NB4 (cell line): ENCODE results near the gene GFRA3.

ENCODE experiments used
- DNase-seq: peaks from one replicate; pipeline ENCODE4 v3.0.0; 2010; ENCODE audit warnings: low read depth
- H3K4me3 ChIP-seq: one replicate; pipeline ENCODE4 v1.5.1; 2011; ENCODE audit warnings: mild to moderate bottlenecking, low read depth, low read length, moderate library complexity
- CTCF ChIP-seq: IDR thresholded peaks from one replicate; pipeline ENCODE4 v1.5.1; 2012; ENCODE audit warnings: low read depth, low read length
- MAX ChIP-seq: IDR thresholded peaks from 2 replicates; pipeline ENCODE4 v1.6.1; 2011; ENCODE audit warnings: low read depth, low read length
- MYC ChIP-seq: IDR thresholded peaks from 2 replicates; pipeline ENCODE4 v1.6.1; 2011; ENCODE audit warnings: low read depth, low read length
- POLR2A ChIP-seq: IDR thresholded peaks from 2 replicates; pipeline ENCODE4 v1.6.1; 2011; ENCODE audit warnings: mild to moderate bottlenecking; ENCODE audit not compliant: insufficient read length; ENCODE audit errors: extremely low read depth

The GFRA3 gene

GRCh38 chr5:138246334-138246733 lies 28.1 kb downstream of the GFRA3 start:
- no peak for TF ChIP-seq MYC
- TF ChIP-seq CTCF = no peak
- TF ChIP-seq POLR2A = no peak
- TF ChIP-seq MAX = no peak
- DNase-seq = no peak
- no peak overlapping the region for H3K4me3 ChIP-seq

GRCh38 chr5:138245717-138246116 lies 28.7 kb downstream of the GFRA3 start:
- no peak for DNase-seq
- H3K4me3 ChIP-seq = no peak overlapping the region
- no peak for TF ChIP-seq CTCF
- TF ChIP-seq POLR2A = no peak
- TF ChIP-seq MAX = no peak
- no peak for TF ChIP-seq MYC

GRCh38 chr5:138243794-138244193 lies 30.6 kb downstream of the GFRA3 start:
- TF ChIP-seq CTCF (no peak), MYC (no peak), MAX (no peak), POLR2A (no peak)
- peak; percentile 40 for DNase-seq
- no peak overlapping the region for H3K4me3 ChIP-seq

- peak overlapping the region; percentile 44 for H3K4me3 ChIP-seq
- DNase-seq = peak; percentile 78
- TF ChIP-seq MAX (peak; percentile 14; the same call in 1 of the 2 replicates), MYC (peak; percentile 41; the same call in 1 of the 2 replicates), CTCF (no peak), POLR2A (peak; percentile 53)
Measured at GRCh38 chr5:138241688-138242571, 32.5 kb downstream of the GFRA3 start.

- no peak for TF ChIP-seq POLR2A
- no peak for TF ChIP-seq MAX
- TF ChIP-seq CTCF = no peak
- no peak for TF ChIP-seq MYC
- DNase-seq = peak; percentile 69
- H3K4me3 ChIP-seq = no peak overlapping the region
Measured at GRCh38 chr5:138240650-138241385, 33.6 kb downstream of the GFRA3 start.
